Activated naive CD8-positive, alpha-beta T cell treated with anti-CD3 and anti-CD28 coated beads, Interleukin-2, amount 10 ng/mL, durations not matched to agents 7 days and 5 days (primary cell): Measurements from ENCODE around the gene ZC3HAV1L. TPM values are rescaled to one million over a fixed set of nuclear protein-coding genes. Genes with fewer than 3 reads are reported as not detected.
A peak's percentile ranks its signal among the peaks of the same experiment; 100 is the strongest.
"Not testable (repeated sequence)": the region's sequence is repeated elsewhere in the genome, so short reads cannot be mapped to it uniquely, and the experiment has no call there.

ENCODE experiments used
- ATAC-seq: fragments of 150-1000 bp; cut with Tn5 transposase; one replicate; pipeline ENCODE4 v1.10.0; 2021; ENCODE audit warnings: low read depth, moderate library complexity
- POLR2A ChIA-PET: fragments of 350-600 bp; sonication (Branson Sonifier 250); formaldehyde crosslinking; loops from one replicate; lab custom pipeline; 2021; ENCODE audit warnings: antibody characterized with exemption; lab: Charles Lee
- DNase-seq: peaks from one replicate; pipeline ENCODE4 v3.0.0; 2021
- H3K27ac Mint-ChIP-seq: one replicate; pipeline ENCODE4 v1.8.0; 2022; ENCODE audit warnings: mild to moderate bottlenecking, mixed read lengths
- H3K27me3 Mint-ChIP-seq: one replicate; pipeline ENCODE4 v1.8.0; 2022; ENCODE audit warnings: mild to moderate bottlenecking, moderate library complexity, mixed read lengths
- H3K36me3 Mint-ChIP-seq: one replicate; pipeline ENCODE4 v1.8.0; 2021; ENCODE audit warnings: mild to moderate bottlenecking, mixed read lengths
- H3K4me1 Mint-ChIP-seq: one replicate; pipeline ENCODE4 v1.8.0; 2021; ENCODE audit warnings: mixed read lengths
- H3K4me3 Mint-ChIP-seq: one replicate; pipeline ENCODE4 v1.8.0; 2022; ENCODE audit warnings: mild to moderate bottlenecking, moderate library complexity, mixed read lengths
- H3K9me3 Mint-ChIP-seq: one replicate; pipeline ENCODE4 v1.8.0; 2021; ENCODE audit warnings: mixed read lengths
- total RNA-seq, 2 experiments: library from RNA; stranded (reverse); gene quantifications; one replicate each; pipeline ENCODE4 v1.2.3, GENCODE V29; 2021

ZC3HAV1L gene
- total RNA-seq, 2 experiments from 2014 or later = 15.6 to 17.4 TPM

DNA sequence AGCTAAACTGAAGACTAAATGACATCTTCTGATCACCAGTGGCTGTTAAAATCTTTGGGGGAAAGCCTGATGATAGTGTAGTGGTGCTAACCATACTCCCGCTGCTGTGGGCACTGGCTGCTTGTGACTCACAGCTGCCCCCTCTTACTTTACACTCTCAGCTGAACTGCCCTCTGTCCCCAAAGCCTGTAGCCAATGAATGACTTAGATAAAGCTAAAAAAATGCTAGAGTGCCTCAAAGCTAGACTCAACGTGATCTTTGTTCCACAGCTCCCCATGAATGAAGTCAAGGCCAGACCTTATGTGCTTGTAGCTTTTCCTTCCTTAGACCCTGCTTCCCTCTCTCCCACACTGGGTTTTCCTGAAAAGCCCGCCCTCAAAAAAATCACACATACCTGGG lies 6.5 kb downstream of the ZC3HAV1L start:
- ATAC-seq (no peak), DNase-seq (no peak)
- peaks cover 46% of the 10 kb centered on the region for H3K36me3 Mint-ChIP-seq
- no peaks in the 10 kb centered on the region for H3K9me3 Mint-ChIP-seq
- H3K4me1 Mint-ChIP-seq = peaks cover 12% of the 10 kb centered on the region
- no peak overlapping the region for H3K27ac Mint-ChIP-seq
- POLR2A ChIA-PET = no interaction called here
- no peaks in the 10 kb centered on the region for H3K27me3 Mint-ChIP-seq
- H3K4me3 Mint-ChIP-seq = no peak overlapping the region

GRCh38 chr7:139026551-139026950 lies 9.3 kb downstream of the ZC3HAV1L start:
- Mint-ChIP-seq H3K36me3 (peaks cover 41% of the 10 kb centered on the region), H3K4me3 (no peak overlapping the region), H3K27me3 (no peaks in the 10 kb centered on the region), H3K27ac (no peak overlapping the region), H3K4me1 (peaks cover 6% of the 10 kb centered on the region), H3K9me3 (no peaks in the 10 kb centered on the region)
- POLR2A ChIA-PET = no interaction called here
- no peak for ATAC-seq
- no peak for DNase-seq

DNA sequence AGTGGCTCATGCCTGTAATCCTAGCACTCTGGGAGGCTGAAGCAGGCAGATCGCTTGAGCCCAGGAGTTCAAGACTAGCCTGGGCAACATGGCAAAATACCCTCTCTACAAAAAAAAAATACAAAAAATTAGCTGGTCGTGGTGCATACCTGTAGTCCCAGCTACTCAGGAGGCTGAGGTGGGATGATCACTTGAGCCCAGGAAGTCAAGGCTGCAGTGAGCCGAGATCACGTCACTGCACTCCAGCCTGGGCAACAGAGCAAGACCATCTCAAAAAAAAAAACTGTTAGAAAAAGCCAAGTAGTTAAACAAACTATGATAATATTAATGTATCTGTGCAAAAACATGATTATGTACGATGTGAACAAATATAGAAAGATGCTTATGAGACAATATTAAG lies 10.0 kb downstream of the ZC3HAV1L start:
- H3K9me3 Mint-ChIP-seq, H3K4me1 Mint-ChIP-seq, H3K27me3 Mint-ChIP-seq, POLR2A ChIA-PET, H3K27ac Mint-ChIP-seq, ATAC-seq, H3K4me3 Mint-ChIP-seq, DNase-seq: not testable (repeated sequence)
- H3K36me3 Mint-ChIP-seq = peaks cover 39% of the 10 kb centered on the region

- Mint-ChIP-seq H3K4me1 (peaks cover 1% of the 10 kb centered on the region), H3K9me3 (no peaks in the 10 kb centered on the region), H3K27ac (no peak overlapping the region), H3K36me3 (peaks cover 29% of the 10 kb centered on the region), H3K4me3 (no peak overlapping the region), H3K27me3 (no peaks in the 10 kb centered on the region)
- no peak for ATAC-seq
- DNase-seq = no peak
- POLR2A ChIA-PET = no interaction called here
Observed at GRCh38 chr7:139023076-139023475, 12.8 kb downstream of the ZC3HAV1L start.

GRCh38 chr7:139022286-139022685 lies 13.6 kb downstream of the ZC3HAV1L start:
- peaks cover 27% of the 10 kb centered on the region for H3K36me3 Mint-ChIP-seq
- ATAC-seq (no peak), DNase-seq (no peak)
- H3K9me3 Mint-ChIP-seq = no peaks in the 10 kb centered on the region
- H3K27me3 Mint-ChIP-seq = no peaks in the 10 kb centered on the region
- H3K4me1 Mint-ChIP-seq = peaks cover 4% of the 10 kb centered on the region
- POLR2A ChIA-PET = no interaction called here
- no peak overlapping the region for H3K4me3 Mint-ChIP-seq
- H3K27ac Mint-ChIP-seq = peak overlapping the region; percentile 7

DNA sequence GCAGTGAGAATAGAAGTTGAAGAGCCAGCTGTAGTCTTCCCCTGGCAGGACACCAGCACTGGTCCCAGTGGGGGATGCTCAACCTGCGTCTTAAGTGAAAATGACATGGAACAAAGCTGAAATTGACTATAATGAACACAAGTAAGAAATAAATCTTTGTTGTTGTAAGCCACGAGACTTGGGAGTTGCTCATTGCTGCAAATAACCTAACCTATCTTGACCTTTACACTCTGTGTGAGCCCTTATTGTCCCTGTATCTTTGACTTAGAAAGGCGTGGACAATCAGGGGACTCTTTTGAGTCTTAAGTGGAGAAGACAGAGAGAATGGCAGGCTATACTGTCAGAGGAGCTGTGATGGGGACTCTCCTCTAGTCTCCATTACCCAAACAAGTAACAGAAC lies 16.9 kb downstream of the ZC3HAV1L start:
- no peak overlapping the region for H3K27ac Mint-ChIP-seq
- no peaks in the 10 kb centered on the region for H3K9me3 Mint-ChIP-seq
- POLR2A ChIA-PET = interaction anchor here (0.6 to 1.4 kb wide), 2 partner anchors 31 to 44 kb away, joined by 4 to 6 read pairs; no protein-coding TSS in a partner anchor
- DNase-seq = no peak
- H3K36me3 Mint-ChIP-seq = peaks cover 16% of the 10 kb centered on the region
- no peak overlapping the region for H3K4me3 Mint-ChIP-seq
- no peak for ATAC-seq
- peaks cover 7% of the 10 kb centered on the region for H3K4me1 Mint-ChIP-seq
- peaks cover 7% of the 10 kb centered on the region for H3K27me3 Mint-ChIP-seq

DNA sequence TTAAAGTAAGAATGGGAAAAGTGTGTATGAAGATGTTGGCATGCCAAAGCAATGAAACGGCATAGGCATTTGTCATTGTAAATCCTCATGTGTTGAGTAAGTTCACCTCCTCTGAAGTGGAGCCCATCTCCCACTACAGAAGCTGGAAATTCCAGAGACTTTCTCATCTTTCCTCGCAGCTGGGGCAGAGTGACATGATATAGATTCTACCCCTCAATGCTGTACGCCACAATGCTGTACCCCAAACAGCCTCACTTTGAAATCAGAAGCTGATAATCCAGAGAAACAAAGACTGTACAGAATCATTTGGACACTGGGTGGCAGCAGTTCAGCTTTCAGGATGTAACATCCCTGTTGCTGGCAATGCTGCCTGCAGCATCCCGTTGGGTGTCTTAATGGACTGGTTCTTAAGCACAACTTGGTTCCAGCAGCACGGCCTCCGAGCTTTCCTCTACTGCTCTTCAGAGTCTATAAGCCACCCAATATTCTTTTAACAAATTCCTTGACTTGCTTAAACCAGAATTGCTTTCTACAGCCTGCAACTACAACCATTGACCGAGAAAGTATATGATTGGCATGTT lies 18.8 kb downstream of the ZC3HAV1L start:
- H3K4me3 Mint-ChIP-seq = no peak overlapping the region
- peaks cover 7% of the 10 kb centered on the region for H3K4me1 Mint-ChIP-seq
- no peak overlapping the region for H3K27ac Mint-ChIP-seq

DNA sequence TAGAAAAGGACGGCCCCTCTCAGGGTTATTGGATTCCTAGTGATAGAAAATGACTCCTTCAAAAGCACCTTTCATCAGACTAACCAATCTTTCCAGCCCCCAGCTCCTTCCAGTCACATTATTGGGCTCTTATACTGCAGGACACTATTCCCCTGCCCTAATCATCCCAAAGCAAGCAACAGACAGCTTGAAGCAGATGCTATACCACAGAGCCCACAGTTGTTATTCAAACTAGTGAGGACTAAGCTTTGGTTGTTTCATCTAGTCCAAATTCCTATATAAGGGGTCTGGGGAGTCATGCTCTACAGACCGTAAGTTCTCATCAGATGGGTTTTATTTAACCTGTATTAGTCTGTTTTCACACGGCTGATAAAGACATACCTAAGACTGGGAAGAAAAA lies 24.5 kb downstream of the ZC3HAV1L start:
- Mint-ChIP-seq H3K36me3 (no peaks in the 10 kb centered on the region), H3K4me1 (no peaks in the 10 kb centered on the region), H3K4me3 (no peak overlapping the region), H3K9me3 (peaks cover 5% of the 10 kb centered on the region), H3K27ac (no peak overlapping the region), H3K27me3 (peaks cover 7% of the 10 kb centered on the region)
- no peak for ATAC-seq
- POLR2A ChIA-PET = interaction anchor here (0.7 kb wide), 1 partner anchor 69 kb away, joined by 3 read pairs; no protein-coding TSS in a partner anchor
- DNase-seq = no peak

More for the DNA sequence above, 18.8 kb downstream of the ZC3HAV1L start:
- peaks cover 9% of the 10 kb centered on the region for H3K36me3 Mint-ChIP-seq
- ATAC-seq (peak; percentile 89), DNase-seq (peak; percentile 44)
- POLR2A ChIA-PET = interaction anchor here (0.5 to 0.7 kb wide), 2 partner anchors 53 to 130 kb away, joined by 3 to 5 read pairs; no protein-coding TSS in a partner anchor
- no peaks in the 10 kb centered on the region for H3K9me3 Mint-ChIP-seq
- H3K27me3 Mint-ChIP-seq = peaks cover 7% of the 10 kb centered on the region

- Mint-ChIP-seq H3K4me1 (peaks cover 3% of the 10 kb centered on the region), H3K4me3 (no peak overlapping the region), H3K27ac (no peak overlapping the region), H3K9me3 (peaks cover 13% of the 10 kb centered on the region), H3K36me3 (no peaks in the 10 kb centered on the region), H3K27me3 (peaks cover 15% of the 10 kb centered on the region)
- ATAC-seq = no peak
- DNase-seq = no peak
- POLR2A ChIA-PET = no interaction called here
Observed at GRCh38 chr7:139004321-139005090, 31.3 kb downstream of the ZC3HAV1L start.

GRCh38 chr7:138999414-138999813 lies 36.4 kb downstream of the ZC3HAV1L start:
- DNase-seq = no peak

GRCh38 chr7:138992052-138992531 lies 43.8 kb downstream of the ZC3HAV1L start:
- DNase-seq (no peak), ATAC-seq (no peak)
- POLR2A ChIA-PET = no interaction called here
- H3K27me3 Mint-ChIP-seq = peaks cover 33% of the 10 kb centered on the region
- H3K36me3 Mint-ChIP-seq = no peaks in the 10 kb centered on the region
- H3K9me3 Mint-ChIP-seq = no peaks in the 10 kb centered on the region
- no peak overlapping the region for H3K4me3 Mint-ChIP-seq
- no peak overlapping the region for H3K27ac Mint-ChIP-seq
- no peaks in the 10 kb centered on the region for H3K4me1 Mint-ChIP-seq

More at GRCh38 chr7:138999414-138999813, 36.4 kb downstream of the ZC3HAV1L start:
- H3K4me3 Mint-ChIP-seq = peak overlapping the region; percentile 44
- H3K9me3 Mint-ChIP-seq = peaks cover 5% of the 10 kb centered on the region
- POLR2A ChIA-PET = interaction anchor here (0.6 kb wide), 1 partner anchor 96 kb away, joined by 5 read pairs; no protein-coding TSS in a partner anchor
- no peak overlapping the region for H3K27ac Mint-ChIP-seq
- no peaks in the 10 kb centered on the region for H3K36me3 Mint-ChIP-seq
- H3K4me1 Mint-ChIP-seq = peaks cover 11% of the 10 kb centered on the region
- H3K27me3 Mint-ChIP-seq = peaks cover 33% of the 10 kb centered on the region
- peak; percentile 60 for ATAC-seq

DNA sequence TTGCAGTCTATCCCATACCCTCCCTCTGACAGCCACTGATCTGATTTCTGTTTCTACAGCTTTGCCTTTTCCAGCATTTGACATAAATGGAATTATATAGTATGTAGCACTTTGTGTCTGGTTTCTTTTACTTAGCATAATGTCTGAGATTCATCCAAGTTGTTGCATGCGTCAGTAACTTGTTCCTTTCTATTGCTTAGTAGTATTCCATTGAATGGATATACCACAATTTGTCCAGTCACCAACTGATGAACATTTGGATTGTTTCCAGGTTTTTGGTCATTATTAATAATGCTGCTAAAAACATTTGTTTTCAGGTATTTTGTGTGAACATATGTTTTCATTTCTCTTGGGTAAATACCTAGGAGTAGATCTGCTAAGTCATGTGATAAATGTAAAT lies 48.2 kb downstream of the ZC3HAV1L start:
- Mint-ChIP-seq H3K9me3 (no peaks in the 10 kb centered on the region), H3K36me3 (no peaks in the 10 kb centered on the region), H3K4me3 (no peak overlapping the region), H3K27ac (no peak overlapping the region), H3K27me3 (peaks cover 31% of the 10 kb centered on the region), H3K4me1 (peaks cover 2% of the 10 kb centered on the region)
- no peak for ATAC-seq
- no peak for DNase-seq
- POLR2A ChIA-PET = interaction anchor here (0.7 kb wide), 1 partner anchor 31 kb away, joined by 4 read pairs; no protein-coding TSS in a partner anchor

DNA sequence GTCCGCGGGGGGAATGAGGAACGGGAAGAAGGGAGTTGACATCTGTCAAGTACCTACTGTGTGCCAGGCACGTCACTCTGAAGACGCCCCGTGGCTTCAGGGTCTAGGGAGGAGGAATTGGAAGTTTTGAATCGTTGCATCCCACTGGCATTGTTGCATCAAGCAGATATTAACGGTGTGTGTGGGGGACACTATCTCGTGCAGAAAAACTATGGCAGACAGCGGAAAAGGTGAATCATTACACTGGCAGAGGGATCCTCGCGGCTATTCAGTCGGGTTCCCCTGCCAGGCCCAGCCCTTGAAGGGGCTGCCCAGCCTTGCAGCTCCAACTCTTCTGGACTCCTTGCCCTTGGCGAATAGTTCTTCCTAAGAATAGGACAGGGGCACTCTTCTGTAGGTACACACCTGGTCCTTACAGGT lies 53.6 kb downstream of the ZC3HAV1L start:
- POLR2A ChIA-PET = interaction anchor here (1.1 to 3.0 kb wide), 2 partner anchors 78 to 96 kb away, joined by 5 to 7 read pairs; no protein-coding TSS in a partner anchor
- Mint-ChIP-seq H3K4me1 (peaks cover 16% of the 10 kb centered on the region), H3K9me3 (no peaks in the 10 kb centered on the region), H3K36me3 (no peaks in the 10 kb centered on the region), H3K27ac (no peak overlapping the region), H3K4me3 (peak overlapping the region; percentile 52), H3K27me3 (peaks cover 53% of the 10 kb centered on the region)
- DNase-seq = no peak
- ATAC-seq = no peak
